T-helper 2 cell treated with Interferon-gamma antibody and Interleukin-4, amounts not matched to agents 5 μg/mL and 100 μg/mL, for 36 hours (primary cell): Measurements from ENCODE around the gene RPTOR.

Source experiments
- DNase-seq: peaks from one replicate; pipeline ENCODE4 v3.0.0; 2021; ENCODE audit warnings: low spot score
- H3K27ac Mint-ChIP-seq: one replicate; pipeline ENCODE4 v1.8.0; 2021; ENCODE audit warnings: mild to moderate bottlenecking, mixed read lengths
- H3K27me3 Mint-ChIP-seq: one replicate; pipeline ENCODE4 v1.8.0; 2021; ENCODE audit warnings: low read depth, mixed read lengths
- H3K36me3 Mint-ChIP-seq: one replicate; pipeline ENCODE4 v1.8.0; 2021; ENCODE audit warnings: low read depth, mixed read lengths
- H3K4me1 Mint-ChIP-seq: one replicate; pipeline ENCODE4 v1.8.0; 2021; ENCODE audit warnings: low read depth, mixed read lengths
- H3K4me3 Mint-ChIP-seq: one replicate; pipeline ENCODE4 v1.8.0; 2022; ENCODE audit warnings: mild to moderate bottlenecking, moderate library complexity, mixed read lengths
- H3K9me3 Mint-ChIP-seq: one replicate; pipeline ENCODE4 v1.8.0; 2021; ENCODE audit warnings: mixed read lengths

The RPTOR gene

DNA sequence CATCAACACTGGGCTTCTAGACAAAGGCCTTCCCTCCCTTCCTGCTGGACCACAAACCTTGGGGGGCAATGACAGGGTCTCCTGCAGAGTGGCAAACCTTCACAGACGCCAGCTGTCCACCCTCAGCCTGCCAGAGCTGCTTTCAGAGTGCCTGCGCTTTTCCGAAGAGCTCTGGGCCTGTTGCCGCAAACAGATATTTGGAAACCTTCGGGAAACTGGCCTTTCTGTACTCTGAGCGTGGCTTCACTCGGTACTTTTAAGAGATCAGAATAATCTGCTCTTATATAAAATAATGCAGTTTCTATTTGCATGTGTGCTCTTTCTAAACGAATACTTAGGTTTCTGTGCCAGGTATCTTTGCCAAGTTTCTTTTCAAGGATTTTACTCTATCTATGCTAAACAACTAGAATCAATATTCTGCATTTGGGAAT is 294.9 kb downstream of the RPTOR start:
- Mint-ChIP-seq H3K36me3 (peaks cover 18% of the 10 kb centered on the region), H3K4me3 (no peak overlapping the region), H3K27me3 (no peaks in the 10 kb centered on the region), H3K27ac (no peak overlapping the region), H3K4me1 (peaks cover 17% of the 10 kb centered on the region), H3K9me3 (no peaks in the 10 kb centered on the region)
- no peak for DNase-seq

DNA sequence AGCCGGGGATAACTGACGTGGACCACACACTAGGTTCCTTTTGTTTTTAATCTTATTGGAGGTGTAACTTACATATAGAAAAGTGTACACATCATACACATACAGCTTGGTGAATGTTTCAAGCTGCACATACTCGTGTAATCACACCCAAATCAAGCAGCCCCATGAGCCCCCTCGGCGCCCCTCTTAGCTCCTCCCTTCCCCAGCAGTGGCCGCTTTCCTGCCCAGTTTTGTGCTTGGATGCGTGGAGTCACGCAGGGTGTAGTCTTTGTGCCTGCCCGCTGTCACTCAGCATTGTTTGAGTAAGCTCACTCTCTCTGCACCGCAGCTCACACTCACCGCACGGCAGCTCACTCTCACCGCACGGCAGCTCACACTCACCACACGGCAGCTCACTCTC is 295.3 kb downstream of the RPTOR start:
- Mint-ChIP-seq H3K4me3 (no peak overlapping the region), H3K36me3 (peaks cover 18% of the 10 kb centered on the region), H3K27ac (no peak overlapping the region), H3K27me3 (no peaks in the 10 kb centered on the region), H3K9me3 (no peaks in the 10 kb centered on the region), H3K4me1 (peaks cover 15% of the 10 kb centered on the region)
- DNase-seq, result no peak

DNA sequence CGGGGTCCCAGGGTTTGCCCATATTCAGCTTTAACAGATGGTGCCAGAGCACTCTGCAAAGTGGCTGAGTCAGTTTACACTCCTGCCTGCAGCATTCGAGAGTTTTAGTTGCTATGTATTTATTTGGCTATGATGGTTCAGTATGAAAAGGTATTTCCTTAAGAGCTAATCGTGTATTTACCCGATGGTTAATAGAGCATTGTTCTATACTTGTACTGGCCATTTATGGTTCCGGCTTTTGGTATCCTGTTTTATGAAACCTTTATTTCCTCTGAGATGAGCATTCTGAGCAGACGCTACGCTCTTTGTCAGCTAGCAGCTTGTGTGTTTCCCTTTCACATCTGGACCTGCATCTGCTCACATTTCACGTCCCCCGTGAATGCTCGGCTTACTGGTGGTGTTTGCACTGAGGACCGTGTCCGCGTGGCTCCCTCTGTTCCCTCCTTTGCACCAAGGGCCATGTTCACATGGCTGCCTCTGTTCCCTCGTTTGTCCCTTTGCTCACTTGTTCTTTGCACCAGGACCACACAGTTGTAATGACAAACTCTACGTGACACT is 297.9 kb downstream of the RPTOR start:
- peaks cover 27% of the 10 kb centered on the region for H3K4me1 Mint-ChIP-seq
- no peak overlapping the region for H3K27ac Mint-ChIP-seq
- H3K27me3 Mint-ChIP-seq, result no peaks in the 10 kb centered on the region
- H3K9me3 Mint-ChIP-seq, result peaks cover 5% of the 10 kb centered on the region
- H3K36me3 Mint-ChIP-seq, result peaks cover 28% of the 10 kb centered on the region
- no peak overlapping the region for H3K4me3 Mint-ChIP-seq
- no peak for DNase-seq

DNA sequence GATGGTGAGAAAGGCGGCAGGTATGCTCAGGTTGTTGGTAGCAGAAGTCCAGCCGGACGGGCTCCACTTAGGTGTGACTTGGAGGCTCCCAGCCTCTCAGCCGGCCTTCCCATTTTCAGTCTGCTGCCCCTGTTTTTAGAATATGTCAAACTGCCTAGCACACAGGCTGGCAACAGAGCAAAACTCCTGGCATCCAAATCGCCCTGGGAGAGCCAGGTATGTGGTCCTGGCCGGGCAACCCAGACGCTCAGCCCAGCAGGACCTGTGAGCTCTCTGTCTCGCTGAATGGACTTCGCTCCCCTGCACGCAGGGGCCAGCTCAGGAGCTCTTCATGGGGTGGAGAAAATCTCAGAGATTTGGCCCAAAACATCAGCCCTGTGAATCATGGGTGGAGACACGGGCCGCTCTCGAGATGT is 299.1 kb downstream of the RPTOR start:
- Mint-ChIP-seq H3K9me3 (peaks cover 5% of the 10 kb centered on the region), H3K4me3 (no peak overlapping the region), H3K27ac (no peak overlapping the region), H3K36me3 (peaks cover 32% of the 10 kb centered on the region), H3K27me3 (no peaks in the 10 kb centered on the region), H3K4me1 (peaks cover 39% of the 10 kb centered on the region)
- DNase-seq, result no peak

DNA sequence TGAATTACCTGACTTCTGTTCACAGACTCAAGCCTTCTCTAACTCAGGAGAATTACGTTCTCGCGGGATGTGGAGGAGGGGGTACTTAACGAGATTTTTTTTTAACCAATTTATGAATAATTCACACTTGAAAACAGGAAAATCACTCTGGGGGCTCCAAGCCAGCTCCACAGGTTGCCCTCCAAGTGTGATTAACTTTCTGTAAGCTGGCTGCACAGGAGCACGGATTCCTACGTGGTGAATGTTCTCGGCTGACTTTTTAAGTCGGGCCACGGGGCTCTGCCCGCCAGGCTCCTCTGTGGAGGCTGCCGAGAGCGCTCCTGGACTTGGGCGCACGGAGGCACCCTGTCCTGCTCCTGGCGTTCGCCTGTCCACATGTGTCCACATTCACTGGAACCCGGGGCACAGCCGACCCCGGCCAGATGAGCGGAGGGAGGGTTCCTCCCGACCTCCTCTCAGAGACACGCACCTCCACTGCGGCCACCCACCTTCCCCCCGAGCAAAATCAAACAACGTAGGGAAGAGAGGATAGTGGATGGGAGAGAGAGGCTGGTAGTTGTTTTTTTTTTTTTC is 299.9 kb downstream of the RPTOR start:
- Mint-ChIP-seq H3K27me3 (no peaks in the 10 kb centered on the region), H3K36me3 (peaks cover 36% of the 10 kb centered on the region), H3K4me3 (no peak overlapping the region), H3K9me3 (peaks cover 5% of the 10 kb centered on the region), H3K27ac (peak overlapping the region; percentile 49), H3K4me1 (peaks cover 45% of the 10 kb centered on the region)
- DNase-seq, result no peak

DNA sequence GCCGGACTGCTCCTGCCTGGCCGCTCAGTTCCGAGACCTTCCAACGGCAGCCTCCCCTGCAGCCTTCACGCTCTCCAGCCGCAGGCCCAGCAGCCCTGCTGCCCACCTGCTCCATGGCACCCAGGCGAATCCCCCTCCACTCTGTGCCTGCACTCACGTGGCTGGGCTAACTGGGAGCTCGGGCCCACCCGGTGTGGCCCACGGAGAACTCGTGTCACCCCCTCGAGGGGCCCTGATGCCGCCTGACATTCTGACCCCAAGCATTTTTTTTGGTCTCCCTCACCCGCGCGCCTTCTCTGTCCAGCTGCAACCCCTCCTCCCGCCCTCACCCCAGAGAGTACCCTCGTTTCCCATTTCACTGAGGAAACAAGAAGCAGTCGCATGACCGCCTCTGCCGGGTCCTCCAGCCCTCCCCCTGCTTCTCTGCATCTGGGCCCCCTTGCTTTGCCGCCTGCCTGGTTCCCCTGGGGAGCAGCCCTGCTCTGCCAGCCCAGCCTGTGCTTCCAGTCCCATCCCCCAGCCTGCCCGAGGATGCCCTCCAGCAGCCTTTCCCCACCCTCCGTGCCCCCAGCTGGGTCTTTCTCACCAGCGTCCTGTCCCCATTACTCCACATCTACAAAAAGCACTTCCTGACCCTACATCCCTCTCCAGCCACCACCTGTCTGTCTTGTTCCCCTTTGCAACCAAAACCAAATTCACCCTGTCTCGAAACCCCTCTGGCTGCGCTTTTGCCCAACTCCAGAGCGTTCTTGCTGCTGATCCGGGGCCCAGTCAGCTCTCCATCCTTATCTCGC is 300.6 kb downstream of the RPTOR start:
- H3K27ac Mint-ChIP-seq, result peak overlapping the region; percentile 84
- H3K36me3 Mint-ChIP-seq, result peaks cover 44% of the 10 kb centered on the region
- no peak for DNase-seq
- H3K4me3 Mint-ChIP-seq, result no peak overlapping the region
- H3K4me1 Mint-ChIP-seq, result peaks cover 48% of the 10 kb centered on the region
- H3K9me3 Mint-ChIP-seq, result peaks cover 5% of the 10 kb centered on the region
- H3K27me3 Mint-ChIP-seq, result no peaks in the 10 kb centered on the region

DNA sequence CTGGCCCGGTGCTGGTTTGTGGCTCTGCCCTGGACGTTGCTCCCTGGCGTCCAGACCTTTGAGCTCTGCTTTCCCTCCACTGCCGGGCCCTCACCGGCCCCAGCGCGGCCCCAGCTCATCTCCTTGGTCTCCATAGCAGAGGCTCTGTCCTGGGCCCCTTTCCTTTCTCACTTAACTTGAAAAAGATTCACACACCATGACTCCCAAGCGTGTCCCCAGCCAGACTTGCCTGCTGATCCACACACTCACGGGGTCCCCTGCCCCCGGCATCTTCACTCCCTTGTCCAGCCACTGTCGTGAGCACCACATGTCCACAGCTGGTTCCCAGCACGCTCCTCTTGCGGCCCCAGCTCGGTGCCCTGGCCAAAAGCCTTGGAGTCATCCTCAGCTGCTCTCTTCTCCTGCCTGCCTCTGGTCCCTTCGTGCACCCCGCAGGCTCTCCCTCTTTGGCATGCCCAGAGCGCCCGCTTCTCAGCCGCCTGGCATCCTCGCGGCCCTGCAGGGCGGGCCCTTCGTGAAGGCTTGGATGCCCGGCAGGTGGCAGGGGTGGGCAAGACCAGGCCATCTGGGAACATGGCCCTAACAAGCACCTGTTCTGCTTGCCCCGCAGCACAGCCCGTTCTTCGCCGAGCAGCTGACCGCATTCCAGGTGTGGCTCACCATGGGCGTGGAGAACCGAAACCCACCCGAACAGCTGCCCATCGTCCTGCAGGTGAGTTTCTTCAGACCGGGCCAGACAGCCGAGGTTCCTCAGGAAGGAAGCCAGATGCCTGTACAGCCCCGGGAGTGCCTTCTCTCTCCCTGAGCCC is 301.4 kb downstream of the RPTOR start:
- H3K4me1 Mint-ChIP-seq, result peaks cover 52% of the 10 kb centered on the region
- peaks cover 5% of the 10 kb centered on the region for H3K9me3 Mint-ChIP-seq
- H3K36me3 Mint-ChIP-seq, result peaks cover 48% of the 10 kb centered on the region
- no peak overlapping the region for H3K4me3 Mint-ChIP-seq
- H3K27me3 Mint-ChIP-seq, result no peaks in the 10 kb centered on the region
- peak overlapping the region; percentile 92 for H3K27ac Mint-ChIP-seq
- DNase-seq, result no peak

DNA sequence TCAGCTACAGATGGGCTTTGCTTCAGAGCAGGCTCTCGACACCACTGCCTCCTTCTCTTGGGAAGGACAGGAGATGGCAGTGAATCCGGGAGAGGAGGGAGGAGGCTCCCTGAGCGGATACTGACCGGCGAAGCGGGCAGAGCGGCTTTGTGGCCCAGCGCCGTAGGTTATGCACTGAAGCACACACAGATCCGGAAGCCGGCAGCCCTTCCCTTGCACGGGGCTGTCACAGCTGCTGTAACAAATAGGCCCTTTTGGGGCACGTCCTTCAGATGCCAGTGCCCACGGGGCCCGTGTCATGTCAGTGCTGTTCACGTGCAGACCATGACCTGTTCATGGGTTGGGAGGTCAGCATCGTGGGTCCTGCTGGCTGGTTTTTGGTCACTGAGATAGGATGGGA is 302.3 kb downstream of the RPTOR start:
- Mint-ChIP-seq H3K4me3 (peak overlapping the region; percentile 58), H3K4me1 (peaks cover 57% of the 10 kb centered on the region), H3K27ac (peak overlapping the region; percentile 92), H3K36me3 (peaks cover 55% of the 10 kb centered on the region), H3K9me3 (peaks cover 5% of the 10 kb centered on the region), H3K27me3 (no peaks in the 10 kb centered on the region)
- DNase-seq, result no peak

DNA sequence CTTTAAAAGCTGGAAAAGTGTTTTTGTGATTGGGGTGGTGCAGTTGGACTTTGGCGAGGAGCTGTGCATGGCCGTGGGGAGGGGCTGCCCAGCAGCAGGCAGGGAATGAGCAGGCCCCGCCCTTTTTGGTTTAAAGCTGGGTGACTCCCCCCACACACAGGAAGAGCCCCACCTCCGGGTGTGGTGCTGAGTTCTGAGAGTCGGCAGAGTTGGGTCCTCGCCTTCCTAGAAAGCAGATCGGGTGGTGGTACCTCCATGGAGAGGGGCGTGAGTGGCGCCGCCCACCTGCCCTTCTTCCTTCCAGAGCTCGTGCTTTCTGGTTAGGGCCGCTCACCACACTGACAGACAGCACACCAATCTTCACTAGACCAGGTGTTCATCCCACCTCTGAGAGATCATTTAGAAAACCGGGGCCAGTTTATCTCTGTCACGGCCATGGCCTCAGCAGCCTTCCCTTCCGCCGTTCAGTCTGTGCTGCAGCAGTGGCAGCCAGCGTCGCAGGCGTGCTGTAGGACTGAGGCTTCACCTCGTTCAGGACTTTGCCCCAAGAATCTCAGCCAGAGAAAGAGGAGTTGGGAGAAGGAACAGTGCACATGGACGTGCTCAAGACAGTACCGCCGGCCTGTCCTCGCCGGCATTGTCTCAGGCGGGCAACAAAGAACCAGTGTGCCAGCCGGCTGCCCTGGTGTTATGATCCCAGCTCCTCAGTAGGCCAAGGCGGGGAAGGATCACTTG is 303.0 kb downstream of the RPTOR start:
- Mint-ChIP-seq H3K36me3 (peaks cover 62% of the 10 kb centered on the region), H3K27me3 (no peaks in the 10 kb centered on the region), H3K9me3 (peaks cover 5% of the 10 kb centered on the region), H3K4me1 (peaks cover 56% of the 10 kb centered on the region), H3K27ac (peak overlapping the region; percentile 92), H3K4me3 (peak overlapping the region; percentile 58)
- peak; percentile 73 for DNase-seq

DNA sequence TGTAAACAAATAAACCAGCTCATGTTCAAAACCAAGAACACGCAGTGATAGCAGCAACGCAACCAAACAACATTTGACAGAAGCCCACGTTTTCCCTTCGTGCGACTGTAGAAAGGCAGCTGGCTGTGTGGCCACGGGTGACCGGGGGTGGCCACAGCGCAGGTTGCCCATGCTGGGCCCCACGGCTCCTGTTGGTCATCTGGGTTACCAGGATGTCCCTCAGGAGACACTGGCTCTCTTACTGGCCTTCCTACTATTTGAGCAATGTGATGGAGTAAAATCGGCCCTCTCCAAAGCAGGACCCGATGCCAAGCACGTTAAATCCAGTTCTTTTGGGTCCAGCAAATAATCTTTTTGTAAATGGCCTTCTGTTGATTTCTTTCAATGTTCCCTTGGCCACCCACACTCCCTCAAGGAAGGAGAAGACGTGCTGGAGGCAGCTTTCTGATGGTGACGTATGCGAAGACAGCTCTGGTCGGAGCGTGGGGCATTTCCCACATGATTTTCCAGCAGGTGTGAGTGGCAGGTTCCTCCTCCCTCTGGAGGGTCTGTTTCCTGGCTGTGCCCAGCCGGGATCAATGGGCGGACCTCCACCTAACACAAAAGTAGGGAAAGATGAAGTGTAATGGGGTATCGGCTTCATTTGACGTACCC is 303.9 kb downstream of the RPTOR start:
- H3K4me1 Mint-ChIP-seq, result peaks cover 55% of the 10 kb centered on the region
- no peak overlapping the region for H3K4me3 Mint-ChIP-seq
- H3K27ac Mint-ChIP-seq, result peak overlapping the region; percentile 92
- no peak for DNase-seq
- no peaks in the 10 kb centered on the region for H3K27me3 Mint-ChIP-seq
- H3K36me3 Mint-ChIP-seq, result peaks cover 69% of the 10 kb centered on the region
- peaks cover 5% of the 10 kb centered on the region for H3K9me3 Mint-ChIP-seq

DNA sequence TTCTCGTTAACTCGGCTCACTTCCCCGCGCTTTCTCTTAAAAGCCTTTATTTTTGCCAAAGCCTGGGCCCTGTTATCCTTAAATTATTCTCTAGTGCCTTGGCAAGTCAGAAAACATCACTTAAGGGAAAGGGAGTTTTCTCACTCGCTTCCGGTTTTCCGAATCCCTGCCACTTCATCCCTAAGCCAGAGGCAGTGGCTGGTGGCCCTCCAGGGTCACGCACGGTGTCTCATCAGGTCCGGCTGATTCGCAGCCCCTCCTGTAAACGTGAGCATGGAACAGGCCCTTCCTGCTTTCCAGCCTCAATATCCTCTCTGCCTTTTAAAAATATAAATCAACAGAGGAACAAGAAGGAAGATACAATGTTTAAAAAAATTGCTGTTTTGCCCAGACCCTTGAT is 304.5 kb downstream of the RPTOR start:
- Mint-ChIP-seq H3K36me3 (peaks cover 68% of the 10 kb centered on the region), H3K27ac (peak overlapping the region; percentile 92), H3K4me3 (no peak overlapping the region), H3K4me1 (peaks cover 55% of the 10 kb centered on the region), H3K9me3 (peaks cover 5% of the 10 kb centered on the region), H3K27me3 (no peaks in the 10 kb centered on the region)
- DNase-seq, result no peak

DNA sequence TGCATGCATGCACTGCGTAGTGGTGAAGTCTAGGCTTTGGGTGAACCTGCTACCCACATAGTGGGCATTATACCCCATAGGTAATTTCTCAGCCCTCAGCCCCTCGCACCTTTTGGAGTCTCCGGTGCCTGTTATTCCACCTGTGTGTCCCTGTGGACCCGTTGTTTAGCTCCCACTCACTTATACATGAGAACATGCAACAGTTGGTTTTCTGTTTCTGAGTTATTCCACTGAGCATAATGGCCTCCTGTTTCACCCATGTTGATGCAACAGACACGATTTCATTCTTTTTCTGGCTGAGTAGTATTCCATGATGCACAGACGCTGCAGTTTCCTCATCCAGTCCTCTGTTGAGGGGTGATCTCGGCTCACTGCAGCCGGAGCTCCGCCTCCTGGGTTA is 305.5 kb downstream of the RPTOR start:
- DNase-seq, result no peak
- H3K4me3 Mint-ChIP-seq, result no peak overlapping the region
- H3K9me3 Mint-ChIP-seq, result peaks cover 5% of the 10 kb centered on the region
- no peaks in the 10 kb centered on the region for H3K27me3 Mint-ChIP-seq
- H3K36me3 Mint-ChIP-seq, result peaks cover 74% of the 10 kb centered on the region
- peaks cover 63% of the 10 kb centered on the region for H3K4me1 Mint-ChIP-seq
- peak overlapping the region; percentile 63 for H3K27ac Mint-ChIP-seq

DNA sequence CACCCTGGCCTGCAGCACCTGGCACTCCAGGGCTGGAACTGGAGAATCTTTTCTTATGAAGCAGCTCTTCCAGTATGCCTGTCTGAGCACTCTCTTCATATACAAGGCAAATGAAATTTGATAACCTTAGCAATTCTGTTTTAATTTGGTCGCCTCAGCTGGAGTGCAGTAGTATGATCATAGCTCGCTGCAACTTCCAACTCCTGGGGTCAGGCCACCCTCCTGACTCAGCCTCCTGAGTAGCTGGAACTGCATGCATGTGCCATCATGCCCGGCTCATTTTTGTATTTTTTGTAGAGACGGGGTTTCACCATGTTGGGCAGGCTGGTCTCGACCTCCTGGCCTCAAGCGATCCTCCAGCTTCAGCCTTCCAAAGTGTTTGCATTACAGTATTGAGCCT is 306.2 kb downstream of the RPTOR start:
- Mint-ChIP-seq H3K4me3 (no peak overlapping the region), H3K36me3 (peaks cover 76% of the 10 kb centered on the region), H3K4me1 (peaks cover 65% of the 10 kb centered on the region), H3K27me3 (no peaks in the 10 kb centered on the region), H3K9me3 (peaks cover 5% of the 10 kb centered on the region), H3K27ac (peak overlapping the region; percentile 63)
- DNase-seq, result no peak
